OCI-LY3 (cell line): ENCODE measurements around the gene MSI2.

Experiments used
- H2AFZ ChIP-seq: fragments of 200-600, 300-600 bp; shearing (Covaris generic); 2 replicates; pipeline ENCODE4 v1.6.0; 2014; ENCODE audit warnings: antibody characterized with exemption, low read depth, low read length
- H3K27ac ChIP-seq: fragments of 200-600, 300-600 bp; sonication (generic); 2 replicates; pipeline ENCODE4 v1.5.1; 2014; ENCODE audit warnings: mild to moderate bottlenecking, low read length, moderate library complexity, mixed read lengths
- H3K27me3 ChIP-seq: fragments of 200-600, 300-600 bp; sonication (generic); 2 replicates; pipeline ENCODE4 v1.6.1; 2014; ENCODE audit warnings: low read depth, low read length, mixed read lengths
- H3K36me3 ChIP-seq: fragments of 200-600, 300-600 bp; sonication (generic); replicated peaks from 2 replicates; pipeline ENCODE3; 2014; ENCODE audit warnings: low read depth, low read length, mixed read lengths
- H3K4me1 ChIP-seq: fragments of 300-600, 200-600 bp; sonication (generic); 2 replicates; pipeline ENCODE4 v1.6.1; 2014; ENCODE audit warnings: low read length, mixed read lengths
- H3K4me2 ChIP-seq: fragments of 200-600, 300-600 bp; sonication (generic); 2 replicates; pipeline ENCODE4 v1.6.1; 2014; ENCODE audit warnings: low read length, mixed read lengths
- H3K4me3 ChIP-seq: fragments of 300-600, 200-600 bp; sonication (generic); 2 replicates; pipeline ENCODE4 v1.5.1; 2014; ENCODE audit warnings: antibody characterized with exemption, mild to moderate bottlenecking, low read length, moderate library complexity
- H3K79me2 ChIP-seq: fragments of 300-600, 200-600 bp; shearing (Covaris generic); 2 replicates; pipeline ENCODE4 v1.6.1; 2014; ENCODE audit warnings: mild to moderate bottlenecking, low read length, mixed read lengths
- H3K9ac ChIP-seq: fragments of 300-600, 200-600 bp; shearing (Covaris generic); 2 replicates; pipeline ENCODE4 v1.6.0; 2014; ENCODE audit warnings: mild to moderate bottlenecking, low read length, moderate library complexity
- H3K9me3 ChIP-seq: fragments of 200-600, 300-600 bp; shearing (Covaris generic); 2 replicates; pipeline ENCODE4 v1.6.1; 2014; ENCODE audit warnings: low read length, mixed read lengths; ENCODE audit not compliant: insufficient read depth
- H4K20me1 ChIP-seq: fragments of 200-600, 300-600 bp; sonication (generic); 2 replicates; pipeline ENCODE4 v1.6.1; 2016; ENCODE audit warnings: low read length, mixed read lengths; ENCODE audit not compliant: insufficient read depth
- CTCF ChIP-seq: fragments of 200-600, 300-600 bp; sonication (generic); IDR thresholded peaks from 2 replicates; pipeline ENCODE4 v1.5.1; 2014; ENCODE audit warnings: antibody characterized with exemption, low read length, low read depth
- EZH2phosphoT487 ChIP-seq: fragments of 200-600 bp; shearing (Covaris generic); IDR thresholded peaks from 2 replicates; pipeline ENCODE4 v1.6.1; 2018; ENCODE audit warnings: antibody characterized with exemption, mixed run types, low read depth

MSI2 gene

GRCh38 chr17:57527221-57528057 lies 271.1 kb downstream of the MSI2 start:
- peaks cover 51% of the 10 kb centered on the region for H3K4me1 ChIP-seq

GRCh38 chr17:57528058-57528451 lies 271.7 kb downstream of the MSI2 start:
- Histone ChIP-seq H3K4me2 (peak overlapping the region; percentile 99), H3K4me1 (peaks cover 51% of the 10 kb centered on the region), H3K9me3 (peaks cover 12% of the 10 kb centered on the region; the same call in 1 of the 2 replicates), H3K79me2 (peaks cover 26% of the 10 kb centered on the region), H3K27me3 (no peaks in the 10 kb centered on the region), H3K9ac (peak overlapping the region; percentile 50; the same call in 1 of the 2 replicates), H3K4me3 (peak overlapping the region; percentile 70), H4K20me1 (no peaks in the 10 kb centered on the region), H2AFZ (no peak overlapping the region), H3K36me3 (peaks cover 5% of the 10 kb centered on the region), H3K27ac (peak overlapping the region; percentile 93)
- TF ChIP-seq CTCF (no peak), EZH2phosphoT487 (no peak)

More at GRCh38 chr17:57527221-57528057, 271.1 kb downstream of the MSI2 start:
- TF ChIP-seq EZH2phosphoT487 (no peak), CTCF (peak; percentile 13; the same call in 1 of the 2 replicates)
- Histone ChIP-seq H3K9me3 (peaks cover 12% of the 10 kb centered on the region; the same call in 1 of the 2 replicates), H3K27ac (peak overlapping the region; percentile 93), H2AFZ (no peak overlapping the region), H4K20me1 (no peaks in the 10 kb centered on the region), H3K4me3 (peak overlapping the region; percentile 70), H3K27me3 (no peaks in the 10 kb centered on the region), H3K79me2 (peaks cover 26% of the 10 kb centered on the region), H3K36me3 (peaks cover 5% of the 10 kb centered on the region), H3K4me2 (peak overlapping the region; percentile 99), H3K9ac (peak overlapping the region; percentile 76)

GRCh38 chr17:57530026-57530425 lies 273.7 kb downstream of the MSI2 start:
- peaks cover 5% of the 10 kb centered on the region for H3K36me3 ChIP-seq
- H3K9me3 ChIP-seq: no peaks in the 10 kb centered on the region
- no peak overlapping the region for H3K4me3 ChIP-seq
- no peak overlapping the region for H3K27ac ChIP-seq
- H3K9ac ChIP-seq: no peak overlapping the region
- H3K27me3 ChIP-seq: no peaks in the 10 kb centered on the region
- H3K4me1 ChIP-seq: peaks cover 44% of the 10 kb centered on the region
- no peak overlapping the region for H3K4me2 ChIP-seq
- H4K20me1 ChIP-seq: no peaks in the 10 kb centered on the region
- peaks cover 22% of the 10 kb centered on the region for H3K79me2 ChIP-seq
- no peak overlapping the region for H2AFZ ChIP-seq
- TF ChIP-seq EZH2phosphoT487 (no peak), CTCF (no peak)

- peaks cover 39% of the 10 kb centered on the region for H3K4me1 ChIP-seq
- no peak overlapping the region for H3K9ac ChIP-seq
- H3K27ac ChIP-seq: no peak overlapping the region
- H3K4me2 ChIP-seq: no peak overlapping the region
- TF ChIP-seq CTCF (no peak), EZH2phosphoT487 (no peak)
- peaks cover 5% of the 10 kb centered on the region for H3K36me3 ChIP-seq
- no peak overlapping the region for H2AFZ ChIP-seq
- H4K20me1 ChIP-seq: no peaks in the 10 kb centered on the region
- H3K9me3 ChIP-seq: no peaks in the 10 kb centered on the region
- H3K4me3 ChIP-seq: no peak overlapping the region
- peaks cover 18% of the 10 kb centered on the region for H3K79me2 ChIP-seq
- H3K27me3 ChIP-seq: no peaks in the 10 kb centered on the region
Observed at GRCh38 chr17:57530508-57530907, 274.2 kb downstream of the MSI2 start.
